Activated CD4-positive, alpha-beta T cell treated with anti-CD3 and anti-CD28 coated beads, Interleukin-10, Interleukin-2, amounts not matched to agents 100 ng/mL and 50 ng/mL, durations not matched to agents 16 hours and 8 hours (primary cell): ENCODE measurements around the gene ETS1.

Experiments used
- DNase-seq: peaks from one replicate; pipeline ENCODE4 v3.0.0-alpha.2; 2020

The ETS1 gene

DNA sequence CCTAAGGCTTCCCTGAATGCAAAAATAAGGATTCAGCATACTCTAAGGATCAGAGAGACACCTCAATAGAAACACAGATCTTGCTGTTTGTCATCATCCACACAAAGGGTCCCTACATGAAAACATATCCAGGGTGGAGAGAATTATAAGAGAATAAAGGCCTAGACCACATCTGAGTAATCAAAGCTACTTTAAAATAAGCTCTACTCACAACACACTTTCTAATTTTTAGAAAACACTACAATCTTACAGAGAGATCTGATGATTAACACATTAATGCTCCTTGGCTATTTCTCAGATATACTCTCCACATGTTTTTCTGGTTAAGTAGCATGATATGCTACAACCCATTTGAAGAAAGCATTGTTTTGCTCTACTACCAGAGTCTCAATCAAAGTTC is 108.2 kb downstream of the ETS1 start:
- no peak for DNase-seq

DNA sequence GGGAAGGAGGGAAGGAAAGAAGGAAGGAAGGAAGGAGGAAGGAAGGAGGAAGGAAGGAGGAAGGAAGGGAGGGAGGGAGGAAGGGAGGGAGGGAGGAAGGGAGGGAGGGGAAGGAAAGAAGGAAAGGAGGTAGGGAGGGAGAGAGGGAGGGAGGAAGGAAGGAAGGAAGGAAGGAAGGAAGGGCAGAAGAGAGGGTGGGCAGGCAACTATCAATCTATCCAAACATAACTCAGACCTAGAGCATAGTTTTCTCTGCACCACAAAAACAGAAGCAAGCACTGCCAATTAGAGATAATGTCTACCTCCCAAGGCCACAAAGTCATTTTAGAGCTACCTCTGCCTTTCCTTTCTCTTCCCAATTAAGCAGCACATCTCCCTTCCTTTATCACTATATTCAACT is 109.1 kb downstream of the ETS1 start:
- no peak for DNase-seq

DNA sequence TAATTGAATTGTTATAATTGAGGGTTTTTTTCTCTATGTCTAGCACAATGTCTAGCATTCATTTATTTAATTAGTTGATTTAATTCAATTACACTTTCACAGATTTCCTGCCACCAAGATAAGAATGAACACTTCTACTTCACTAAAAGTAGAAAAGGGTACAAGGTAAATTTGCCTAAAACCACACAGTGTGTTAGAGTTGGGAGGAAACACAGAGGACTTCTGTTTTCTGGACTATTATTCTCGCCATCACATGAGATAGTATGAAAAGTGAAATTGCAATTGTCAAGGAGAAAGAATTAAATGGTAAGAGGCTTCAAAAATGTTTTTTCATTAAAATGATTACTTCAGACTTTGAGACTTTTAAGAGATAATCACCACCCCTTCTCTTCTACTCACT is 109.5 kb downstream of the ETS1 start:
- no peak for DNase-seq

DNA sequence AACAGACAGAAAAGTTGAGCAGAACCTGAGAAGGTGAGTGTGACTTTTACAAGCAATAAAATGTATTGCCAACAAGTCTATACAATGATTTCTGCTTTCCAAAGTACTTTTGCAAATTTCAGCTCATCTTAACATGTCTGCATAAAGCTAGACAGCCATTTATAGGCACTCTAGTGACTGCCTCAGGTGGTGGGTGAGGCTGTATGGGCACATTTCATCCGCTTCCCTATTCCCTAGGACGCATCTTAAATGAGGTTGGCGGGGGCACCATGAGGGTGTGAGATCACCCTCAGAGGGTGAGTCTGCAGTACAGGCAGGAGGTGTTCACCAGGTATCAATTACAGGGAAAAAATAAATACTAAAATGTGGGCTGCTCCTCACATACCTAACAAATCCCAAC is 110.1 kb downstream of the ETS1 start:
- no peak for DNase-seq

DNA sequence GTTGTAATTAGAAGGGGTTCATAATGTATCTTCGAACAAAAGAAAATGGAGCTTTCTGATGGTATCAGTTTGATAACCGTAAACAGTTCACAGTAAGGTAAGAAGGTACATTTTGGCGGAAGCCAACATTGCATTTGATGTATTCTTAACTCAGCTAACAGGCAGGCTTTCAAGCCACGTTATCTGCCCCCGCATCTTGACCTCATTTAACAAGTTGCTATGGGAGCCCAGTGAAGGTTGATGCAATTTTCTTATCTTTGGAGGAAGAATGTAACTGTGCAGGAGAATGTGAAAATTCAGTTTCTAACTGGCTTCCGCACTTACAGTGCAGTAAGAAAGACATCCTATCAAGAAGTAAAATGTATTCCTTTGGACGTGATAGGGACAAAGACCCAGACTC is 110.6 kb downstream of the ETS1 start:
- peak; percentile 88 for DNase-seq

DNA sequence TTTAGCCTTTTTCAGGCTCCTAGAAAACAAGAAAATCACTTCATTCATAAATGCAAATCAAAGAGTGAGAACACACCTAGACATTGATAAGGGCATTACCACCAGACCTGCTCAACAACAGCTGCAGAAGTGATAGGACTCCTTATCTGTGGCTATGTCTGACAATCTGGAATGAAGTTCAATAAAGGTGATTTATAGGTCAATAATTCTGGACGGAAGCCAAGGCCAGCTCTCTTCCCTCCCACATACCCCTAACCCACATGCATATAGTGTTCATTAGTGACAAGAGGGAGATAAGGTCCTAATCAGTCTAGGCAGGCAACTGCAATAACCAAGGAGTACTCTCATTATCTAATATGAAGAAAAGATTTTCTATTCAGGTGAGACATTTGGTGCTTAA is 111.3 kb downstream of the ETS1 start:
- DNase-seq: no peak

DNA sequence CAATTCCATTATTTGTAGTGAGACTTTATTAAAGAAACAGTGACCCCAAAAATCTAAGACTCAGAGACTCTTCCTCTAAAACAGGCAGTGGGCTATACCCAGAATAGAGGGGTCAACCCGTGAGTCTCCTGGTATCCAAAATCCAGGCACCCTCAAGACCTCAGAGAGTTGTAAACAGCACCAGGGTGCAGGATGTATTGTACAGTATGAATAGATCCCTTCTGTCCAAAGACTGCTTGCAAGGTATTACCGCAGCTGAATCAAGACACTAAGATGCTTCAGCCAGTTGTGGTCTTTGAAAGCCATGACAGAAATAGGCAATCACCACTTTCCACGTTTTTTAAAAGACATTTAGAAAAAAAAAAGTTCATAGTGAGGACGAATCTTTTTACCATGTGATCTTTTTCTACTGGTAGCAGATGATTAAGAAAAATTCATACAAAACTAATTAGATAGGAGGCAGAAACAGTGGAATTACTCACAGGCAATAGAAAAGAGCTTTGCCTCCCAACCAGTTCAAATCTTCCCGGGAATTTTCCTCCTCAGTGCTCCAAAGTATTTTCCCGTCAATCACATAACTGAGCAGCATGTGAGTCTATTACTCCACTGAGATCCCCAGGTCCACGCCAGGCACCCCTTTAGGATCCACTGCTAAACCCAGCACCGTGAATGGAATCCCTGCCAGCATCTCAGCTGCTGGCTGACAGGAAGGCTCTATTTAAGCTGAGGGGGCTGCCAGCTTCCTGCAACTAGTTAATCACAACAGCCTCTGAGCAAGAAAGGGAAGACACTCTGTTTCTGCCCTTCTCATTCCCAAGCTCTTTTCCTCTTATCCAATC is 113.1 kb downstream of the ETS1 start:
- no peak for DNase-seq

DNA sequence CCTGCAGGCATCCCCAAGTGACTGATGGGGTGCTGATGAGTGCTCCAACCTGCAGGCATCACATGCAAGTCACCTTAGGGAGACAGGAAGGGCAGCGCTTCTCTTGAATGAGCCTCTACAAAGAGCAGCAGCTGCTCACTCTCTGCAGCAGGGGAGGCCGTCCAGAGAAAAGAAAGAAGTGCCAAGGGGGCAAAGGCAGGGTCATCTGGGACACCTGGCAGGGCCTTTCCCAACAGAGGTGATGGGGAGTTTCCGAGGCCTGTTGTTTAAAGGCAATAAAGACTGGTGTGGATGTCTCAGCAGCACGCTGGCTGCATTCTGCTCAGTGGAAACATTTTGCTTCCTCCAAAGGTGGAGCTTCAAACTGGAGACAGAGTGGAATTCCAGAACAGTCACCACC is 113.7 kb downstream of the ETS1 start:
- peak; percentile 55 for DNase-seq

DNA sequence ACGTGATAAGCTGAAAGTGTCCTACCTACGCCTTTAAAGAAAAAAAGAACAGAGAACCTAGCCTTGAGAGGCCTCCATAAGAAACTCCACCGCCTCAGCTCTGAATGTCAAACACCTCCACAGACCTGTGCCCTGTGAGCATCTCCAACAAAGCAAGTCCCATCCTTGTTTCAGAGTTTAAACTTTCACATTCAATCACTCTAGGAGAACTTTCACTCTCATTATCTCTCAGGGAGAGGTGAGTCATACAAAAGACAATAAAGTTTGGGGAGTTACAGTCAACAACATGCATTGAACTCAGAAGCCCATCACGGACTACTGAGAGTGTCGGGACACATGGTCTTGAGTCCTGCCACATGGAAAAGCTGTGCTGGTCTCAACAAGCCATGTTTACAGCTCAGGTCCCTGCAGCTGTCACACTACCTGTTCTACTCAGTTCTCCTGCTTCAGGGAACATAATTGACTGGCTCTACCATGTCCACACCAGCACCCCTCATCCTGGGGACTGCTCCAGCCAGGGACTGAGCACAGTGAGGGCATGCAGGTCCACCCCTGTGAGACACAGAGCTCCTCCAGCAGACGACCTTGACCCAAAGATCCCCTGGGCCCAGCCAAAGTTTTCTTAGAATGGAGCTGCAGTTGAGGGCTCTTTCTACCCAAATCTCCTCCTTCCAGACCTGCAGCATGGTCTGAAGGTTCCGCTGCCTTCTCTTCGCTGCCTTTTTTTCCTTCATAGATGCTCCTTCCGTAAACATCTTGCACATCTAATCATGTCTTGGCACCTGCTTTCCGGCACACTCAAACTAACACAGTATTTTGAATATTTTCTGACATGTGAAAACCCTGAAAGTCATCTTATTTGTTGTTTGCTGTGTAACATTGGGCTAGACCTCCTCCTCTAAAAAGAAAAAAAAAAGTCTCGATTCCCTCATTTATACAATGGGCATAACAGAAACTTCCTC is 114.9 kb downstream of the ETS1 start:
- DNase-seq: peak; percentile 93

DNA sequence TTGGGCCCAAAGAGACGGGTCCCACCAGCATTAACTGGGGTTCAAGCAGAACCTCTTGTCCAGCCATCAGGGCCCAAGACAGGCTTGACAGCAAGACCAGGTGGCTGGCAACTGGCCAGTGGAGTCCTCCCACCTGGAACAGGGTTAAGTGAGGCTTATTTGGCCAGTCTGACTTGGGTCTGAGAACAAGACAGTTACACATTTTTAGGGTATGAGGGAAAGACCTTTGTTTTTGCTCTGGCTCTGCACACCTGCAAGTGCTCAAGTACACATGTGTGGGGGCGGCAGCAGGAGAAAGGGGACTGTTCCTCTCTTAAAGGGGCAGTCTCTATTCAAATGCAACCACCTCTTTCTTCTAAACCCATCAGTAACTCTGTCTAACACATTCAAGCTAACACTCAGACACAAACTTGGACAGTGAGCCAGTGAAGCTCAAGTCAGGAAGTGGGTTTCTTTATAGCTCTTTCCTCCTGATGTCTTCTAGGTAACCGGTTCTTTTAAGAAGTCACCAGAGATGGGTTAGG is 116.2 kb downstream of the ETS1 start:
- DNase-seq: peak; percentile 80

DNA sequence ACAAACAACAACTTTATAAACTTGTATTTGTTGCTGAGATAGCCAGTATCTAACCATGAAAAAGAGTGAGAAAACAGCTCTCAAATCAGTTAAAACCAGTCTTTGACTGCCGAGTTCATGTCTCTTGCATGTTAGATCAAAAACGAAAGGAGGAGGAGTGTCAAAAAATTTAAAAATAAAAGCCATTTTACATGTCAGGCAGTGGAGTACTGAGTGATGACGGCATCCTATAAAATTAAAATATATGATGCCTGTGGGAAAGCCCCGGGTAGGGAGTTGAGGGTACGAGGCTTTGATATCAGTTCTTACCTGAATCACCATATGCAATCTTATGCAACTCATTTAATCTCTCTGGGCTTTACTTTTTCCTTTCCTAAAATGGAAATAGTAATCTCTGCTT is 117.3 kb downstream of the ETS1 start:
- DNase-seq: peak; percentile 74

DNA sequence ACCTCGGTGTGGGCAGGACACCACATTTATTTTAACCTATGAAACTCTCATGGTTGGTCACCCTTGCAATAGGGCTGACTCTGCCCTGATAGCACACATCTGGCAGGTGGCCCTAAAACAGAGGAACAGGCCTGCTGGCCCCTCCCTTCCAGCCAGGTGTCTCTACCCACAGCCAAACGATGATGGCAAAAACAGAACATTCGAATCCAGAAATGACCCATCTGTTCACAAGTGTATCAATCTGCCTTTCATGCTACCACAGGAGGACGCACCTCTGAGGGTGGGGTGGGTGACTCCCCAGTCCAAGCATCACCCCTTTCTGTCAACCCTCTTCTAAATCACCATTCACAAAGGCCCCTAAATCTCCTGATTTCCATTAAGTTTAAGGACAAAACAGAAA is 118.1 kb downstream of the ETS1 start:
- DNase-seq: peak; percentile 75

DNA sequence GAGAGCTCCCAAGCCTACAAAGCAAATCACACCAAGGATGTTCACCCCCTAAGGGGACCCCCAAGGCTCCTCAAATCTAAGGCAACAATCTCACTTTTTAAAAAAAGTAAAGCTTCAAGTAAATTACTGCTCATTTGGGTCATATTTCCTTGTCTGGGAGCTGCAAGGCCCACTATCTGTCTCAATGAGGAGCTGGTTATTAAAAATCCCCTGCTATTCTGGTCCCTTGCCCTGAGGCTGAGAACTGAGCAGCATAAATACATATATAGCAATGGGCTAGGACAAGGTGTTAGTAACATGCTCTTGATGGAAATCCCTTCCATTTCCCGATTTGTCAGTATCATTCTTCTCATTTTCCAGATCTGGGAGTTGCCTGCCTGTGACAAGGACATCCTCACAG is 119.2 kb downstream of the ETS1 start:
- no peak for DNase-seq

DNA sequence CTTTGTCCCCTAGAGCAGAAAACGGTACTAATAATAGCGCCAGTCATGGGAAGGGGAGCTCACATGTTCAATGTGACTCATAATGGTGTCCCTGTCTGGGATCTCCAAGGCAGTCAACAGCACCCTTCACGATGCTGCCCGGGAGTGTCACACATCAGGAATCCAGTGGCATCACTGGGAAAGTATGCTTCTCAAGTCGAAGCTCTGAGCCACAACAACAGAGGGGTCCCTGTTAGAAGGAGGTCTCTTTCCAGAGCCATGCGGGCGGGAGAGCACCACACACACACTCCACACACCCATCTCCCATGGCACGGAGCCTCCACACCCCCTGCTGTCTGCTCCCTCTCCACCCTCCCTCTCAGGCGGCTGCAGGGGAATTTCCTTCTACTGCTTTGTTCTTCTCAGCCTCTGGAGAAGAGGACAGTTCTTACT is 119.7 kb downstream of the ETS1 start:
- DNase-seq: no peak

DNA sequence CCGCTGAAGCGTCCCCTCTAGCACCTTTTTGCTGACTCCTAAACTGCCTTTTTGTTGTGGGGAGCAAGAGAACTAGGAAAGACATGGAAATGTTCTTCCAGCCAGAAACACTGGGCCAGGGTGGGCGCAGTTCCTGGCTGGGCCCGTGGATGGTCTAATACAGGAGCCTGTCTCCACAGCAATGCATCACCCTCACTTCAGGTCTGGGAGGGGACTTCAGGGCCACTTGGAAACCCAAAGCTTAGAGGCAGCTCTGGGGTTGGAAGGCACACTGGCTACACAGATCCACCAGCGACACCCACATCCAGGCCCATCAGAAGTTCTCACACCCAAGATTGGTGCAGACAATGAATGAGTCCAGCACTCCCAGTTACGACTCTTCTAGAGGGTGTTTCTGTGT is 120.3 kb downstream of the ETS1 start:
- DNase-seq: no peak

DNA sequence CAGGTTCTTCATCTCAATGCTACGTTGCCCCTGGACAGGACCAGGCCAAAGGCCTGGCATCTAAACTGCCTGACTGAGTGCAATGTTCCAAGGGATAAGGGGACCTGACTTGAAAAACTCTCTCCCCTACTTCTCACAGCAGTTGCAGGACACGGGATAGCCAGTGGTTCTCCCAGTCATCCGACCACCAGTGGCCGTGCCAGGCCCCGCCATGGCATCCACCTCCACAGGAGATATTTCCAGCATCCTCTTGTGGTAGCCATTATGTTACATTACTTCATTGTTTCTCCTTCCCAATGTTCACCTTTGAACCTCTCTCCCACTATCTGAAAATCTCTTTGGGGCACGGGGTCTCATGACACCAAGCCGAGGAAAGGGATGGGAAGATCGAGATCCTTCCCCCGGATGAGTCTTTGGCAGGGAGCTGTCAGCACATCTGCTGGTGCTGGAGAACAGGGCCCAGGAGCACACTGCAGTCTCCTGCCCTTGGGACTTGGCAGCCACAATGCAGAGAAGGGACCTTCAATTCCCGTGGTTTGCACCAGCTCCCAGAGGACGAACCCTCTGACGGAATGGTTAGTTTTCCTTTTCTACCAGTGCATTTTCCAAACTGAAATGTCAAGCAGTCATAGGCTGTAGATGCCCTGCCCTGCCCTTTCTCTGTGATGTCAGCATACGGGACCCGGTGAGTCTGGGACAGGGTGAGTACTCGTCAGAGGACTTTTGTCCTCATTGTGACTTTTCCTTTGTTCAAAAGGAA is 121.2 kb downstream of the ETS1 start:
- DNase-seq: no peak

DNA sequence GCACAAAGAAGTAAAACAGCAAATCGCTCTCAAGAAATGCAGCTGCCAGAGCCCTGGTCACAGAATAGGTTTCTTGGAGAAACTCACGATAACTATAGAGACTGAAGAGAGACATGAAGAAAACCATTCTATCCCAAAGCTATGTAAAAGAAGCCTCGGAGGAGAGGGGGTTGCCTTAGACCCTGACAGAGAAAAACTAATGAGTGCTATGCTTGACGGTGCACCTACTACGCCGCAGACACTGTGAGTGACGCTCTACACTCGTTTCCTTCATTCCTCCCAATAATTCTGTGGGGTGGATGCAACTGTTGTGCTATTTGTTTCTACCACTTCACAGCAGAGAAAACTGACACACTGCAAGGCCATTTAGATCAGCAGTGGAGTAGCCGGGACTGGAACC is 121.8 kb downstream of the ETS1 start:
- no peak for DNase-seq

DNA sequence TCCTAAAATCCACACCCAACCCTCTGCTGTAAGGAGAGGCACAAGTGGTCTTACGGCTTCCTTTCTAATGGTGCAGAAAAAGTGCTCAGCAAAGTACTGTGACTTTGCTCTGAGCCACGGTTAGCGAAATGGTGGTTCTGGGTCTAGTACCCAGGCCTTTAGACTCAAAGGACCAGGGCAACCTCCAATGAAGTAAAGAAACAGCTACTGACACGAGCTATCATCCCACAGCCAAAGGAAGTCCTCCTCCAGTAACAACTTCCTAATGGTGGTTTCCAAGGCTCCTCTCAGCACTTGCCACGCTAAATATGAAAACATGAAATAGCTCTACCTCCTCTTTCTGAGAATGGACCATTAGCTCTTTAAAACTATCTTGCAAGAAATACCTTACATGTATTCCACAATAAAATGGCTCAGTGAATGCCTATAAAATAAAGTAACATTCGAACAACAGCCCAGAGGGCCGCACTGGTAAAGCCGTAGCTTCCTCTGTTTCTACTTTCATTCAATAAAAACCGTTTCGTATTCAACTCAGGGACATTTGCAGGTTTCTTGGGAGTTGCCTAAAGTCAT is 122.4 kb downstream of the ETS1 start:
- DNase-seq: no peak

DNA sequence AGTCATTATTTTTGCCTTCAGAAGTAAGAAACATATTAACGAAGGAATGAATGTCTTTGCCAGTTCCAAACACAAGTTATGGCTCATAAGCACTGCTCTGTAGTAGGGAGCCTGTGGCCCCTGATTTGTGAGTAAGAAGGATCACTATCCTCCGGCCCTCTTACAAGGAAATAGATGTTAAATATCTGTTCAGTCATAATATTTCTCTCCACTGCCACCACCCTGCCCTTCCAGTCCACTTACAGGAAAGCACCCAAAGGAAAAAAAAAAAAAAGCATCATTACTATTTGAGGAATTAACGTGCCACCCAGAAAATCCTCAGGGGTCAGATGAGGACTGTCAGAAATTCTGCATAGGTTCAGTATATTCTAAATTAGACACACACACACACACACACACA is 123.4 kb downstream of the ETS1 start:
- DNase-seq: no peak

DNA sequence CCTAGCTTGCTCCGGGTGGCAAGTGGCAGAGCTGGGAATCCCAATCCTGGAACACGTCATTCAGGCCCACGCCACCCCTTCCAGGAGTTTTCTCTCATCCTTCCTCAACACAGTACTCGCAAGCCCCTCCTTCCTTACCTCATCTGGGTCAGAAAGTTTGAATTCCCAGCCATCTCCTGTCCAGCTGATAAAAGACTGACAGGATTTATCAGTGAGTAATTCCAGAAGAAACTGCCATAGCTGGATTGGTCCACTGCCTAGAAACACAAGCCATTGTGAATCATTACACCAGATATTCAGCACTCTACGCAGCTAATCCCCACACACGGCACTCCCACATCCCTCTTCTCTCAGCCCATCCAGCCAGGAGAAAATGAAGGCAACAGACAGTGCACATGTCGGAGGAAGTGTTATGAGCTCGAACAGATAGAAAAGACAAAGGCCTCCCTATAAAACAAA is 124.0 kb downstream of the ETS1 start:
- no peak for DNase-seq

DNA sequence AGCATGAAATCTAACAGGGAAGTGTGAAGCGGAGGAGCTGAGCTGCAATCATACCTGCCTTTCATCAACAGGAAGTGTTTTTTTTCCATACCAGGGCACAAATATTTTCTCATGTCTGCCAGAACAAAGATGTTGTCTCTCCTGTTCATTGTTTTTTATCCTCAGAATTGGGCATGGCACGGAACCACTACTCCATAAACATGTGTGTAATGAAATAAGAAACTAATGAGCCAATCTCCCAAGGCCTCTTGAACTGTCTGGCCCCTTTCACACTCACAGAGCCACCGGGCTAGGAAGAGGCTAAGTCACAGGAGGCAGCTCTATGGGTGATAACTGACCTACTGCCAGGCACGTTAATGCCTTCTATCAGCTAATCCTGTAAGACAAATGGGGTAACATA is 124.4 kb downstream of the ETS1 start:
- DNase-seq: no peak

DNA sequence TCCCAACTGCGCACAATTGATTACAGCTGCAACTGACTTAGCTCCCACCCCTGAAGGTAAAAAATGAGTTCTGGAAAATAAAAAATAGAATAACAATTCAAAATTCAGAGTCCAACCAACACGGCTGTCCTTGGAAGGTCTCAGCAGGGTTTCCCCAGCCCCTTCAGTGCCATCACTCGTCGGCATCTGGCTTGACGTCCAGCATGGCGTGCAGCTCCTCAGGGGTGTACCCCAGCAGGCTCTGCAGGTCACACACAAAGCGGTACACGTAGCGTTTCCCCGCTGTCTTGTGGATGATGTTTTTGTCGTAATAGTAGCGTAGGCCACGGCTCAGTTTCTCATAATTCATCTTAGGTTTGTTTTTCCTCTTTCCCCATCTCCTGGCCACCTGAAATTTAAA is 125.2 kb downstream of the ETS1 start:
- no peak for DNase-seq

DNA sequence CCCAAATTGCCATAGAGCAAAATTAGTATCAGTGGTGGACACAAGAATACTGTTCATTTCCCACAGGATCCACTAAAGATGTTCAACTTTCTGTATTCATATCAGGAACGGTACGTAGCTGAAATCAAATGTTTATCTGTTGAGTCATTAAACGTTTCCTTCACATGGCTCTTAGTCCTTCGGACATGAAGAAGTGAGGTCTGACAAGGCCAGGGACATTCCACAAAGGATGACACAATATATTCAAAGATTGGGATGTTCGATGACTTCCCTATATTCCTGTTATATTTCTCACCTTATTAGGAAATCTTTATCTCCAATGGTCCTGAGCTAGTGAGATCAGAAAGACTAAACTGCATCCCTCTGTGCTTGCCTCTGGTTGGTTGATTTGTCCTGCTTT is 129.0 kb downstream of the ETS1 start:
- no peak for DNase-seq
